Endothelial cell of umbilical vein (primary cell): ENCODE data around the gene C2orf42. TPM values are rescaled to one million over a fixed set of nuclear protein-coding genes. Genes with fewer than 3 reads are reported as not detected.

Source experiments
- BruUV-seq: library from RNA; stranded (reverse); fragments of 400-500 nt; replicated peaks from 2 replicates; lab custom pipeline; 2021; lab: Mats Ljungman, UMichigan
- CTCF ChIA-PET: fragments of 300-600, 350-600 bp; sonication (Branson Sonifier 250); formaldehyde crosslinking; loops from one replicate; lab custom pipeline; 2021; ENCODE audit warnings: antibody characterized with exemption, inconsistent platforms; lab: Charles Lee
- POLR2A ChIA-PET: fragments of 300-600, 350-600 bp; sonication (Branson Sonifier 250); formaldehyde crosslinking; loops from one replicate; lab custom pipeline; 2021; ENCODE audit warnings: antibody characterized with exemption, inconsistent platforms; lab: Charles Lee
- DNase-seq: peaks from one replicate; pipeline ENCODE4 v3.0.0-alpha.2; 2011; ENCODE audit warnings: low read depth, low spot score
- FAIRE-seq: peaks from 2 replicates; lab custom pipeline; 2011; peaks lifted over from hg19 to GRCh38; lab: Jason Lieb, UNC
- H2AFZ ChIP-seq: 2 replicates; pipeline ENCODE4 v1.6.0; 2012; ENCODE audit warnings: low read depth, low read length, control low read depth, inconsistent platforms
- H3K27ac ChIP-seq: 2 replicates; pipeline ENCODE4 v1.5.1; 2011; ENCODE audit warnings: low read depth, mild to moderate bottlenecking, control low read depth, low read length, moderate library complexity; ENCODE audit not compliant: insufficient read depth
- H3K27me3 ChIP-seq, 2 experiments: 2 replicates each; pipeline versions ENCODE4 v1.6.0 to v1.6.1; 2011; ENCODE audit warnings: low read length in 2 of 2, mixed read lengths in 1 of 2; ENCODE audit not compliant: control insufficient read depth in 2 of 2, insufficient read depth in 2 of 2
- H3K36me3 ChIP-seq, 2 experiments: 2 replicates in 1 of 2; 3 replicates in 1 of 2; pipeline ENCODE4 v1.5.1; 2011; ENCODE audit warnings: low read length in 2 of 2, mild to moderate bottlenecking in 1 of 2, moderate library complexity in 1 of 2; ENCODE audit not compliant: control insufficient read depth in 2 of 2, insufficient read depth in 2 of 2; ENCODE audit errors: extremely low read depth in 1 of 2
- H3K4me1 ChIP-seq: 3 replicates; pipeline ENCODE4 v1.5.1; 2011; ENCODE audit warnings: mild to moderate bottlenecking, low read length; ENCODE audit not compliant: control insufficient read depth, insufficient read depth; ENCODE audit errors: extremely low read depth
- H3K4me2 ChIP-seq: 2 replicates; pipeline ENCODE4 v1.6.1; 2011; ENCODE audit warnings: low read length, control low read depth, mixed read lengths; ENCODE audit not compliant: insufficient read depth
- H3K4me3 ChIP-seq, 3 experiments: fragments of 200-600 bp in 1 of 3; sonication (generic), shearing (Covaris generic) in 1 of 3; replicated peaks in 1 of 3; 2 replicates each; pipeline ENCODE4 v1.5.1; 2011 to 2016; ENCODE audit warnings: control low read depth in 3 of 3, low read length in 3 of 3, mild to moderate bottlenecking in 2 of 3, inconsistent platforms in 1 of 3, low read depth in 1 of 3, moderate library complexity in 1 of 3; ENCODE audit not compliant: insufficient read depth in 1 of 3
- H3K79me2 ChIP-seq: 2 replicates; pipeline ENCODE4 v1.6.0; 2012; ENCODE audit warnings: low read length, inconsistent platforms; ENCODE audit not compliant: control insufficient read depth, insufficient read depth
- H3K9ac ChIP-seq: replicated peaks from 2 replicates; pipeline ENCODE3; 2011; ENCODE audit warnings: low read length, control low read depth; ENCODE audit not compliant: insufficient read depth; ENCODE audit errors: extremely low read depth
- H3K9me1 ChIP-seq: replicated peaks from 3 replicates; pipeline ENCODE4 v1.6.0; 2011; ENCODE audit warnings: mild to moderate bottlenecking, low read length; ENCODE audit not compliant: control insufficient read depth, insufficient read depth; ENCODE audit errors: extremely low read depth
- H3K9me3 ChIP-seq: replicated peaks from 2 replicates; pipeline ENCODE4 v1.5.1; 2012; ENCODE audit warnings: low read length, inconsistent platforms; ENCODE audit not compliant: control insufficient read depth, insufficient read depth
- H4K20me1 ChIP-seq: replicated peaks from 2 replicates; pipeline ENCODE3; 2011; ENCODE audit warnings: mild to moderate bottlenecking, low read length; ENCODE audit not compliant: control insufficient read depth, insufficient read depth; ENCODE audit errors: extremely low read depth
- CTCF ChIP-seq, 2 donors: IDR thresholded peaks; 1 replicate in 1 of 2; 2 replicates in 1 of 2; pipeline ENCODE4 v1.5.1; 2011; ENCODE audit warnings: low read length in 2 of 2, mild to moderate bottlenecking in 2 of 2, moderate library complexity in 2 of 2, control low read depth in 1 of 2, inconsistent platforms in 1 of 2, low read depth in 1 of 2; ENCODE audit not compliant: insufficient read depth in 1 of 2; ENCODE audit errors: extremely low read depth in 1 of 2
- EZH2 ChIP-seq: IDR thresholded peaks from 2 replicates; pipeline ENCODE4 v1.6.1; 2012; ENCODE audit warnings: borderline replicate concordance, low read depth, mild to moderate bottlenecking, moderate library complexity, low read length, inconsistent platforms; ENCODE audit not compliant: severe bottlenecking
- FOS ChIP-seq: IDR thresholded peaks from 2 replicates; pipeline ENCODE4 v1.6.1; 2011; ENCODE audit warnings: mild to moderate bottlenecking, low read length, moderate library complexity, borderline replicate concordance; ENCODE audit not compliant: insufficient read depth
- GATA2 ChIP-seq: IDR thresholded peaks from 2 replicates; pipeline ENCODE4 v1.7.0; 2011; ENCODE audit warnings: low read depth, mild to moderate bottlenecking, moderate library complexity, mixed read lengths, low read length; ENCODE audit not compliant: insufficient read length, insufficient read depth
- JUN ChIP-seq: IDR thresholded peaks from 2 replicates; pipeline ENCODE4 v1.6.1; 2011; ENCODE audit warnings: borderline replicate concordance, low read depth; ENCODE audit not compliant: insufficient read length, insufficient read depth
- MAX ChIP-seq: IDR thresholded peaks from 2 replicates; pipeline ENCODE4 v1.6.1; 2011; ENCODE audit not compliant: insufficient read depth, insufficient read length
- MYC ChIP-seq: IDR thresholded peaks from one replicate; pipeline ENCODE4 v1.6.1; 2011; ENCODE audit warnings: mild to moderate bottlenecking, low read depth, low read length
- POLR2A ChIP-seq: IDR thresholded peaks from 2 replicates; pipeline ENCODE4 v1.6.1; 2012; ENCODE audit warnings: low read depth, mild to moderate bottlenecking, control low read depth, low read length
- POLR2AphosphoS5 ChIP-seq: IDR thresholded peaks from 2 replicates; pipeline ENCODE4 v1.6.1; 2012; ENCODE audit warnings: low read depth, mild to moderate bottlenecking, control low read depth, low read length, moderate library complexity; ENCODE audit not compliant: insufficient read depth
- dilution Hi-C: fragments of 300-500 bp; cut with MboI; formaldehyde crosslinking; loops from one replicate; pipeline ENCODE4 v1.15.0; 2019; ENCODE audit warnings: low sequenced_read_pairs; ENCODE audit not compliant: extremely low pct_ligation_motif_present
- intact Hi-C: fragments of 100-400 bp; cut with micrococcal nuclease; formaldehyde crosslinking; loops from one replicate; pipeline ENCODE4 v1.10.0; 2022
- polyA plus RNA-seq, 4 experiments: library from polyadenylated mRNA; depleted of rRNA in 3 of 4; stranded (reverse) in 3 of 4; unstranded in 1 of 4; fragments of >200 nt; gene quantifications; 2 replicates each; pipeline versions ENCODE4 v1.2.1 to v1.2.3, GENCODE V29; 2011 to 2012; ENCODE audit warnings: missing spikeins in 1 of 4
- total RNA-seq: library from RNA; stranded (reverse); gene quantifications from 2 replicates; pipeline ENCODE4 v1.2.3, GENCODE V29; 2021

Gene C2orf42
- total and polyA plus RNA-seq, 2 donors (not counting 3 experiments of a cell fraction or from before 2014, with no cell fraction given): 7.9 to 13.1 TPM

GRCh38 chr2:70201225-70201768 lies 10.5 kb upstream of the C2orf42 start:
- H3K27ac ChIP-seq: no peak overlapping the region
- DNase-seq (no peak), FAIRE-seq (no peak)
- no peaks in the 10 kb centered on the region for H3K4me1 ChIP-seq
- dilution Hi-C loops (no loop called here), intact Hi-C loops (no loop called here)
- no peaks in the 10 kb centered on the region for H3K9me3 ChIP-seq
- ChIA-PET CTCF (no interaction called here), POLR2A (no interaction called here)
- no peaks in the 10 kb centered on the region for H3K9me1 ChIP-seq
- no peaks in the 10 kb centered on the region for H3K36me3 ChIP-seq
- no peaks in the 10 kb centered on the region for H4K20me1 ChIP-seq
- no peak overlapping the region for H3K4me2 ChIP-seq
- H3K79me2 ChIP-seq: no peaks in the 10 kb centered on the region
- H3K27me3 ChIP-seq: no peaks in the 10 kb centered on the region
- H2AFZ ChIP-seq: no peak overlapping the region
- no peak overlapping the region for H3K9ac ChIP-seq
- no peak overlapping the region for H3K4me3 ChIP-seq
- TF ChIP-seq CTCF (IDR thresholded peaks at IDR 0.05; ENCODE audit: extremely low read depth in 1 of 2, insufficient read depth in 1 of 2, low read depth in 1 of 2, low read length in 2 of 2) (no peak), FOS (no peak), POLR2A (no peak), MAX (no peak), POLR2AphosphoS5 (no peak), EZH2 (no peak), MYC (no peak), JUN (no peak), GATA2 (no peak)
- BruUV-seq: no TSS peak
